H1 (cell line): ENCODE results near the gene ENKUR. TPM values are rescaled to one million over a fixed set of nuclear protein-coding genes. Genes with fewer than 3 reads are reported as not detected.

Experiments
- CTCF ChIA-PET: fragments of 300-600 bp; sonication (Branson Sonifier 250); formaldehyde crosslinking; loops from one replicate; lab custom pipeline; 2021; ENCODE audit not compliant: partially characterized antibody; lab: Charles Lee
- POLR2A ChIA-PET: fragments of 300-600 bp; sonication (Branson Sonifier 250); formaldehyde crosslinking; loops from one replicate; lab custom pipeline; 2021; ENCODE audit warnings: inconsistent platforms; ENCODE audit not compliant: partially characterized antibody; lab: Charles Lee
- DNase-seq, 2 experiments: peaks; one replicate each; pipeline versions ENCODE4 v3.0.0 to v3.0.0-alpha.2; 2010 to 2022; ENCODE audit warnings: low spot score in 2 of 2, low read depth in 1 of 2, mixed read lengths in 1 of 2
- FAIRE-seq: peaks from 2 replicates; lab custom pipeline; 2011; peaks lifted over from hg19 to GRCh38; lab: Jason Lieb, UNC
- H2AFZ ChIP-seq: 2 replicates; pipeline ENCODE4 v1.8.1; 2012; ENCODE audit warnings: low read length, inconsistent platforms
- H2AK5ac ChIP-seq: 2 replicates; pipeline ENCODE4 v1.6.1; 2013; ENCODE audit warnings: low read depth, low read length
- H2BK120ac ChIP-seq: replicated peaks from 2 replicates; pipeline ENCODE3; 2013; ENCODE audit warnings: low read depth, low read length, inconsistent platforms
- H2BK12ac ChIP-seq: 2 replicates; pipeline ENCODE4 v1.6.1; 2013; ENCODE audit warnings: low read depth, low read length
- H2BK15ac ChIP-seq: 2 replicates; pipeline ENCODE4 v1.6.1; 2013; ENCODE audit warnings: low read length
- H2BK20ac ChIP-seq: 2 replicates; pipeline ENCODE4 v1.6.1; 2013; ENCODE audit warnings: low read length
- H2BK5ac ChIP-seq: 2 replicates; pipeline ENCODE4 v1.6.1; 2013; ENCODE audit warnings: low read depth, low read length
- H3K14ac ChIP-seq: 2 replicates; pipeline ENCODE4 v1.6.1; 2013; ENCODE audit warnings: inconsistent platforms; ENCODE audit not compliant: insufficient read length
- H3K18ac ChIP-seq: 2 replicates; pipeline ENCODE4 v1.6.1; 2013; ENCODE audit warnings: low read length; ENCODE audit errors: extremely low read depth
- H3K23ac ChIP-seq: 2 replicates; pipeline ENCODE4 v1.6.1; 2013; ENCODE audit warnings: inconsistent platforms; ENCODE audit not compliant: insufficient read length
- H3K23me2 ChIP-seq: 2 replicates; pipeline ENCODE4 v1.6.1; 2013; ENCODE audit warnings: low read depth, low read length
- H3K27ac ChIP-seq: 2 replicates; pipeline ENCODE4 v1.6.1; 2011; ENCODE audit warnings: low read depth, low read length, inconsistent platforms
- H3K27me3 ChIP-seq, 4 experiments: replicated peaks in 1 of 4; 1 replicate in 1 of 4; 2 replicates in 3 of 4; pipeline versions ENCODE4 v1.6.1 to v1.8.1; 2011 to 2013; ENCODE audit warnings: low read length in 3 of 4, mild to moderate bottlenecking in 3 of 4, inconsistent platforms in 2 of 4, mixed read lengths in 2 of 4, moderate library complexity in 1 of 4; ENCODE audit not compliant: control insufficient read depth in 3 of 4, insufficient read depth in 3 of 4; ENCODE audit errors: extremely low read depth in 1 of 4
- H3K36me3 ChIP-seq, 4 experiments: 2 replicates each; pipeline versions ENCODE4 v1.6.1 to v1.8.1; 2011 to 2013; ENCODE audit warnings: mild to moderate bottlenecking in 4 of 4, low read length in 3 of 4, moderate library complexity in 2 of 4, control low read depth in 1 of 4, inconsistent platforms in 1 of 4; ENCODE audit not compliant: insufficient read depth in 4 of 4, control insufficient read depth in 2 of 4
- H3K4ac ChIP-seq: replicated peaks from 2 replicates; pipeline ENCODE3; 2013; ENCODE audit warnings: low read length, low read depth, mixed read lengths, inconsistent platforms; ENCODE audit not compliant: insufficient read length
- H3K4me1 ChIP-seq, 4 experiments: replicated peaks in 1 of 4; 1 replicate in 1 of 4; 2 replicates in 3 of 4; pipeline versions ENCODE4 v1.6.1 to v1.8.1; 2011 to 2013; ENCODE audit warnings: low read length in 3 of 4, inconsistent platforms in 2 of 4, mixed read lengths in 1 of 4; ENCODE audit not compliant: insufficient read depth in 4 of 4, control insufficient read depth in 3 of 4
- H3K4me2 ChIP-seq, 2 experiments: 2 replicates each; pipeline versions ENCODE4 v1.6.1 to v1.8.1; 2011 to 2013; ENCODE audit warnings: low read depth in 2 of 2, low read length in 2 of 2, control low read depth in 1 of 2, inconsistent platforms in 1 of 2, mild to moderate bottlenecking in 1 of 2; ENCODE audit not compliant: insufficient read depth in 1 of 2
- H3K4me3 ChIP-seq, 4 experiments: fragments of 200-600, 300-600 bp in 1 of 4; sonication (generic), shearing (Covaris generic), sonication (Bioruptor Twin) in 1 of 4; 2 replicates each; pipeline versions ENCODE4 v1.5.1 to v1.8.1; 2011 to 2016; ENCODE audit warnings: low read length in 4 of 4, low read depth in 3 of 4, control low read depth in 2 of 4, inconsistent platforms in 2 of 4, mild to moderate bottlenecking in 2 of 4, mixed read lengths in 1 of 4, moderate library complexity in 1 of 4; ENCODE audit not compliant: insufficient read depth in 2 of 4; ENCODE audit errors: extremely low read depth in 1 of 4
- H3K56ac ChIP-seq: replicated peaks from 2 replicates; pipeline ENCODE3; 2013; ENCODE audit warnings: low read depth, mild to moderate bottlenecking, mixed read lengths, low read length, inconsistent platforms; ENCODE audit not compliant: insufficient read length
- H3K79me1 ChIP-seq: 2 replicates; pipeline ENCODE4 v1.6.1; 2013; ENCODE audit warnings: low read depth, low read length, control low read depth
- H3K79me2 ChIP-seq, 2 experiments: 2 replicates each; pipeline versions ENCODE4 v1.6.1 to v1.8.1; 2012 to 2013; ENCODE audit warnings: low read length in 2 of 2, mild to moderate bottlenecking in 2 of 2, inconsistent platforms in 1 of 2; ENCODE audit not compliant: insufficient read depth in 2 of 2, control insufficient read depth in 1 of 2
- H3K9ac ChIP-seq, 4 experiments: replicated peaks in 1 of 4; 1 replicate in 1 of 4; 2 replicates in 3 of 4; pipeline versions ENCODE4 v1.6.1 to v1.8.1; 2011 to 2013; ENCODE audit warnings: low read depth in 3 of 4, low read length in 3 of 4, control low read depth in 2 of 4, mild to moderate bottlenecking in 2 of 4, moderate library complexity in 2 of 4, inconsistent platforms in 1 of 4; ENCODE audit errors: extremely low read depth in 1 of 4
- H3K9me3 ChIP-seq, 2 experiments: 2 replicates each; pipeline versions ENCODE4 v1.6.1 to v1.8.1; 2012 to 2013; ENCODE audit warnings: mild to moderate bottlenecking in 2 of 2, moderate library complexity in 2 of 2, control low read depth in 1 of 2, inconsistent platforms in 1 of 2, low read depth in 1 of 2, low read length in 1 of 2, mixed read lengths in 1 of 2; ENCODE audit not compliant: insufficient read depth in 2 of 2
- H4K20me1 ChIP-seq, 2 experiments: replicated peaks in 1 of 2; 2 replicates each; pipeline versions ENCODE3 to v1.8.1; 2011 to 2013; ENCODE audit warnings: inconsistent platforms in 2 of 2, low read length in 2 of 2, mild to moderate bottlenecking in 1 of 2; ENCODE audit not compliant: insufficient read depth in 2 of 2, control insufficient read depth in 1 of 2
- H4K5ac ChIP-seq: 2 replicates; pipeline ENCODE4 v1.6.1; 2013; ENCODE audit warnings: low read length, low read depth, mixed read lengths, inconsistent platforms; ENCODE audit not compliant: insufficient read length
- H4K8ac ChIP-seq: 2 replicates; pipeline ENCODE4 v1.8.0; 2013; ENCODE audit warnings: mild to moderate bottlenecking, moderate library complexity, low read length, inconsistent platforms; ENCODE audit not compliant: insufficient read depth; ENCODE audit errors: extremely low read depth
- H4K91ac ChIP-seq: replicated peaks from 2 replicates; pipeline ENCODE3; 2013; ENCODE audit warnings: low read length, mixed read lengths, inconsistent platforms; ENCODE audit not compliant: insufficient read length
- CBX8 ChIP-seq: fragments of 300-800, 300-1000 bp; sonication (generic); IDR thresholded peaks from 2 replicates; pipeline ENCODE4 v1.7.1; 2016; ENCODE audit warnings: low read depth, low read length, borderline replicate concordance
- CHD1 ChIP-seq: IDR thresholded peaks from 2 replicates; pipeline ENCODE4 v1.6.1; 2012; ENCODE audit warnings: low read depth, low read length, improper control_type of control experiment
- E2F6 ChIP-seq: IDR thresholded peaks from 2 replicates; pipeline ENCODE4 v1.6.1; 2012; ENCODE audit warnings: inconsistent platforms
- EZH2 ChIP-seq: fragments of 200-600 bp; sonication (generic); IDR thresholded peaks from 2 replicates; pipeline ENCODE4 v1.7.1; 2012; ENCODE audit warnings: low read depth, mild to moderate bottlenecking, moderate library complexity, low read length, inconsistent platforms; ENCODE audit not compliant: severe bottlenecking
- GTF2F1 ChIP-seq: IDR thresholded peaks from 2 replicates; pipeline ENCODE4 v1.6.1; 2012; ENCODE audit warnings: low read depth, low read length, improper control_type of control experiment, borderline replicate concordance
- PHF8 ChIP-seq: fragments of 200-600 bp; sonication (generic); conservative IDR thresholded peaks from 2 replicates; pipeline ENCODE4 v1.7.1; 2012; ENCODE audit warnings: low read depth, mild to moderate bottlenecking, inconsistent platforms, low read length, moderate library complexity
- RFX5 ChIP-seq: IDR thresholded peaks from 2 replicates; pipeline ENCODE4 v1.6.1; 2011; ENCODE audit warnings: low read depth, low read length, improper control_type of control experiment, borderline replicate concordance
- SP2 ChIP-seq: IDR thresholded peaks from 2 replicates; pipeline ENCODE4 v1.6.1; 2012; ENCODE audit warnings: mild to moderate bottlenecking, low read length, inconsistent platforms
- USF2 ChIP-seq: IDR thresholded peaks from 2 replicates; pipeline ENCODE4 v1.6.1; 2011; ENCODE audit warnings: low read length, improper control_type of control experiment
- ZNF274 ChIP-seq: IDR thresholded peaks from 2 replicates; pipeline ENCODE4 v1.7.0; 2012; ENCODE audit warnings: low read length, borderline replicate concordance; ENCODE audit errors: extremely low read depth
- WGBS, 2 experiments: shearing (Covaris generic) in 1 of 2; methylation state at CpG; one replicate each; pipeline versions ENCODE4 v1.1.6 to v1.1.7; 2013 to 2015; ENCODE audit warnings: low lambda C conversion rate in 2 of 2, mixed read lengths in 2 of 2, inconsistent platforms in 1 of 2, low coverage in 1 of 2, missing lambda C conversion rate in 1 of 2; ENCODE audit not compliant: insufficient replicate concordance in 2 of 2, insufficient coverage in 1 of 2, insufficient read length in 1 of 2; ENCODE audit errors: extremely low coverage in 1 of 2, missing lambda C conversion rate in 1 of 2; 5-methylcytosine and 5-hydroxymethylcytosine counted together
- polyA plus RNA-seq, 7 experiments: library from polyadenylated mRNA; depleted of rRNA in 3 of 7; stranded (reverse) in 5 of 7; unstranded in 2 of 7; fragments of >200 nt in 5 of 7; fragments of 200-250 nt in 2 of 7; gene quantifications; 1 replicate in 5 of 7; 2 replicates in 1 of 7; 4 replicates in 1 of 7; pipeline versions ENCODE4 v1.2.1 to v1.2.3, GENCODE V29; 2011 to 2013; ENCODE audit warnings: missing spikeins in 2 of 7, mixed read lengths in 2 of 7
- total RNA-seq: library from RNA; stranded (reverse); fragmentation: NEBNext Ultra II Directional; extraction: Animal tissue kit (Norgen Biotek cat#: 25700); gene quantifications from 2 replicates; pipeline ENCODE4 v1.2.1, GENCODE V29; 2021
- TF ChIP-seq, protein P1 (sequence below): IDR thresholded peaks from 2 replicates; pipeline ENCODE4 v1.6.1; 2012; ENCODE audit warnings: inconsistent platforms

Gene ENKUR
- total and polyA plus RNA-seq, 2 of the 8 experiments (the other 6 are each of a cell fraction or from before 2014, with no cell fraction given): not detected

- Histone ChIP-seq H3K9ac (no peak overlapping the region), H4K8ac (no peak overlapping the region), H3K23me2 (no peaks in the 10 kb centered on the region), H2BK120ac (no peak overlapping the region), H4K20me1 (no peaks in the 10 kb centered on the region), H3K79me2 (no peaks in the 10 kb centered on the region), H3K4me2 (no peak overlapping the region), H3K9me3 (no peaks in the 10 kb centered on the region), H3K23ac (no peak overlapping the region), H3K4me1 (no peaks in the 10 kb centered on the region), H3K36me3 (no peaks in the 10 kb centered on the region), H3K79me1 (no peaks in the 10 kb centered on the region), H2AFZ (no peak overlapping the region), H2BK15ac (no peak overlapping the region), H2BK20ac (no peak overlapping the region), H2AK5ac (no peak overlapping the region), H3K27me3 (no peaks in the 10 kb centered on the region), H2BK12ac (no peak overlapping the region), H3K14ac (no peak overlapping the region), H3K56ac (no peak overlapping the region), H3K4me3 (no peak overlapping the region), H4K5ac (no peak overlapping the region), H3K4ac (no peak overlapping the region), H2BK5ac (no peak overlapping the region), H3K27ac (no peak overlapping the region), H3K18ac (no peak overlapping the region), H4K91ac (no peak overlapping the region)
- 90% methylated on average over 3 of the region's 3 CpGs; no CpG with 5 or more reads in 1 of the 2 experiments for WGBS, 2 experiments
- FAIRE-seq (no peak), DNase-seq (no peak)
- ChIA-PET CTCF (interaction anchor here (0.6 kb wide), 1 partner anchor 212 kb away, joined by 5 read pairs; no protein-coding TSS in a partner anchor), POLR2A (no interaction called here)
- no peak for TF ChIP-seq USF2
- TF ChIP-seq GTF2F1: no peak
- no peak for TF ChIP-seq CHD1
- TF ChIP-seq, protein P1, sequence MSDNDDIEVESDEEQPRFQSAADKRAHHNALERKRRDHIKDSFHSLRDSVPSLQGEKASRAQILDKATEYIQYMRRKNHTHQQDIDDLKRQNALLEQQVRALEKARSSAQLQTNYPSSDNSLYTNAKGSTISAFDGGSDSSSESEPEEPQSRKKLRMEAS: no peak
- TF ChIP-seq CBX8: no peak
- no peak for TF ChIP-seq EZH2
- no peak for TF ChIP-seq E2F6
- no peak for TF ChIP-seq ZNF274
- no peak for TF ChIP-seq SP2
- TF ChIP-seq RFX5: no peak
- TF ChIP-seq PHF8: no peak
Observed at GRCh38 chr10:24992512-24993133, 23.3 kb downstream of the ENKUR start.
